HG03039 (cell line): ENCODE results near the gene NDEL1.

Source experiments
- ATAC-seq: cut with Tn5 transposase; IDR thresholded peaks from one replicate; pipeline ENCODE4 v1.9.1; 2021; ENCODE audit warnings: mild to moderate bottlenecking, moderate library complexity; ENCODE audit not compliant: unreplicated experiment

NDEL1 gene

GRCh38 chr17:8499614-8500013 is 63.9 kb downstream of the NDEL1 start:
- ATAC-seq: no peak

DNA sequence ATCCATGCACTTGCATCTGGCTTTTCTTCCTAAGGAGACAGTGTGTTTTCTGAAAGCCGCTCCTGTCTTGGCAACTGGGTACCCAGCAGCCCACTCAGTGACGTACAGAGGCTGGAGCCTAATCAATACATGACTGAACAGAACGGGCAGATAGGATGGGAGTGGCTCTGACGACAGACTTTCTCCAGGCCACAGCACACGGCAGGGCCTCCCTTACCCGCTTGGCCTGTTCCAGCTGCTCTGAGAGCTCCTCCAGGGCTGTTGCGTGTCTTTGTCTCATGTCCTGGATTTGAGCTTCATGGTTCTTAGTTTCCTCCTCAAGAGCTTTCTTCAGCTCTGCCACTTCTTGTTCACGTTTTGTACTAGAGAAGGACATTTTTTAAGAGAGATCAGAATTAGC is 64.9 kb downstream of the NDEL1 start:
- ATAC-seq: no peak

DNA sequence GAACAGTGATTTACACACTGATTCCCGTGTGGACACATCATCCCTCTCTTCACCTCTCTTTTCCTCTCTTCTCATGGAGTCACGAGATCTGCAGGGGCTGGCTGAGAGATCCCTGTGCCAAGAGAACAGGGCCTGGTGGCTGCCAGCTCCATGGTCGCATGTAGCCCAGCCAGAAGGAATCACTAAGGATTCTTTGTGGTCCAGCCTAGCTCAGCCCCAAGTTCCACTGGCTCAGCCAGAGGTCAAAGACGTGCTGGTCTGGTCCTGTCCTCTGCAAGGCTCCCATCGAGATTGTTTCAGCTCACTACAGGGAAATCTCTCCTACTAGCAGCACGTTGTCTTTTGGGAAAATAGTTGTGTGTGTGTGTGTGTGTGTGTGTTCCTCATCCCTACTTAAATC is 66.4 kb downstream of the NDEL1 start:
- no peak for ATAC-seq

- ATAC-seq: no peak
These were observed 67.7 kb downstream of the NDEL1 start for GRCh38 chr17:8503368-8503767.

DNA sequence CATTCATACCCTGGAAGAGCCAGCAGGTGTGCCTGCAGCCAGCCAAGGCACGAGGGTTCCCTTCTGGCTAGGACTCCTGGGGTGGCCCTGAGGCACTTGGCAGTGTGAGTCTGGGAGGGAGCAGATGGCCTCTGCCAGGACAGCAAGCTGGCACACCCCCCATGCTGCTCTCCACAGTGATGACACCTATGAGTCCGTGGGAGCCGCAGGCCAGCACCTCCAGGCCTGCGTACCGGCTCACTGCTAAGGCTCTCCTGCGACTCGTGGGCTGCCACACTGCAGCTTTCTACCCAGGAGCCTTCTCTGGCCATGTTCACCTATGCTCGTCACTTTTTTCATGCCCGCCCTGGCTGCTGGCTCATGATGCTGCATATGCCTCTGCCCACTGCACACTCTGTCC is 68.1 kb downstream of the NDEL1 start:
- ATAC-seq: no peak

GRCh38 chr17:8504460-8505207 is 69.0 kb downstream of the NDEL1 start:
- ATAC-seq: no peak

DNA sequence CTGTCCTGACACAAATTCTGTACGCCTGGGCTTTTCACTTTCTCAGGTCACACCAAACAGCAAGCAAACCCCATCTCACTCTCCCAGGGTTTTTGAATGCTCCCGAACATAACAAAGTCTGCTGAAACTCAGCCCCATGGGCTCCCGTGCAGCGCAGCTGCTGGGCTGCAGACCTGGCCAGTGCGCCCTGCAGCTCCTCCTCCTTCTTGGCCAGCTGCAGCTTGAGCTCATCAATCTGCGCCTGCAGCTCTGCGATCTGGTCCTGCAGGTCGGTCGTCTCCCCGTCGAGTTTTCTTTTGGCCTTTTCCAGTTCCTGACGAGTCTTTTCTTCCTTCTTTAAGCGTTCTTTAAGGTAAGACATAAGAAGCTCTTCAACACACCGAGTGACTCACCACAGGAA is 70.5 kb downstream of the NDEL1 start:
- ATAC-seq: no peak

GRCh38 chr17:8514801-8515200 is 79.1 kb downstream of the NDEL1 start:
- no peak for ATAC-seq
